SJSA1 (cell line): Measurements from ENCODE around the gene CDC5L. TPM values are rescaled to one million over a fixed set of nuclear protein-coding genes. Genes with fewer than 3 reads are reported as not detected.
"Not testable (repeated sequence)": the region's sequence is repeated elsewhere in the genome, so short reads cannot be mapped to it uniquely, and the experiment has no call there.

Source experiments
- DNase-seq, 2 experiments: peaks; one replicate each; pipeline ENCODE4 v3.0.0-alpha.2; 2015 to 2020; ENCODE audit warnings: low spot score in 2 of 2, low read depth in 1 of 2
- H3K27ac ChIP-seq: fragments of 250-450 bp; sonication (Bioruptor Pico); 2 replicates; pipeline ENCODE4 v1.5.1; 2020; ENCODE audit warnings: mild to moderate bottlenecking, moderate library complexity
- H3K27me3 ChIP-seq: fragments of 250-450 bp; sonication (Bioruptor Pico); replicated peaks from 2 replicates; pipeline ENCODE4 v1.5.1; 2020; ENCODE audit warnings: mild to moderate bottlenecking, moderate library complexity
- H3K36me3 ChIP-seq: fragments of 250-450 bp; sonication (Bioruptor Pico); 2 replicates; pipeline ENCODE4 v1.5.1; 2020; ENCODE audit warnings: mild to moderate bottlenecking
- H3K4me1 ChIP-seq: fragments of 250-450 bp; sonication (Bioruptor Pico); replicated peaks from 2 replicates; pipeline ENCODE4 v1.6.1; 2021; ENCODE audit warnings: mild to moderate bottlenecking
- H3K4me3 ChIP-seq: fragments of 250-450 bp; sonication (Bioruptor Pico); 2 replicates; pipeline ENCODE4 v1.5.1; 2020; ENCODE audit warnings: mild to moderate bottlenecking
- H3K9me3 ChIP-seq: fragments of 250-450 bp; sonication (Bioruptor Pico); replicated peaks from 2 replicates; pipeline ENCODE4 v1.5.1; 2020; ENCODE audit warnings: mild to moderate bottlenecking
- total RNA-seq: library from RNA; depleted of rRNA; stranded (reverse); fragments of >200 nt; shearing (Covaris generic); gene quantifications from 2 replicates; pipeline ENCODE4 v1.2.3, GENCODE V29; 2014

CDC5L gene
- total RNA-seq, 1 experiment from 2014 or later, result 41.2 TPM

DNA sequence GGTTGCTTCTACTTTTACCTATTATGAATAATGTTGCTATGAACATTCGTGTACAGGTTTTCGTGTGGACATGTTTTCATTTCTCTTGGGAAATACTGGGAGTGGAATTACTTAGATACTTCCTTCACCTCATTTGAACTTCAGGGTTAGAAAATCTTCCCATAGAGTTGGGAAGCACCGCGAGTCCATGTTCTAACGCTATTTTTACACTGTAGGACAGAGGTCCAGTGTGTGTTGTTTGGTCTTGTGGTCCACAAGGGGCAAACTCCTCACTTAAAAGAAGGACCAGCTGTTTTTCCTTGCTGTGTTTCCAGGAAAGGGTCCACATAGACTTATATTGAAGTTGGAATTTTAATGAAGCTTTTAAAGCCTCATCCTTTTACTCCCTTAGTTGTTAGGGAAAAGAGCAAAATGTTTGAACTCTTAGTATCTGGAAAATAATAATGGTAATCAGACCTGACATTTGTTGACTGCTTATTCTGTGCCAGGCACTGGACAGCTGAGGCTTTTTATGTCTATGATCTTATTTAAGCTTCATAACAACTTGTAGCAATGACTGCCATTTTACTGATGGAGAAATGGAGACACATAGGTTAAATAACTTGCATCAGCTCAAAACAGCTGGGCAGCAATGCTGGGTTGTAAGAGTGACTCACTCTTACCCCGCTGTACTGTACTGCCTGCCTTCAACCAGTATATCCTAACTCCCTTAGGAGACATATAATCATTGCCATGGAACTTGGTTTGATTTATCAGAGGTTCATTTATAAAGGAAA is 52.0 kb downstream of the CDC5L start:
- Histone ChIP-seq H3K9me3 (0 out of 2 replicates have a peak, but pooled peaks cover 3% of the 10 kb centered on the region), H3K4me3 (no peak overlapping the region), H3K27me3 (no peaks in the 10 kb centered on the region), H3K36me3 (peaks cover 33% of the 10 kb centered on the region), H3K27ac (no peak overlapping the region), H3K4me1 (no peaks in the 10 kb centered on the region)
- no peak for DNase-seq

DNA sequence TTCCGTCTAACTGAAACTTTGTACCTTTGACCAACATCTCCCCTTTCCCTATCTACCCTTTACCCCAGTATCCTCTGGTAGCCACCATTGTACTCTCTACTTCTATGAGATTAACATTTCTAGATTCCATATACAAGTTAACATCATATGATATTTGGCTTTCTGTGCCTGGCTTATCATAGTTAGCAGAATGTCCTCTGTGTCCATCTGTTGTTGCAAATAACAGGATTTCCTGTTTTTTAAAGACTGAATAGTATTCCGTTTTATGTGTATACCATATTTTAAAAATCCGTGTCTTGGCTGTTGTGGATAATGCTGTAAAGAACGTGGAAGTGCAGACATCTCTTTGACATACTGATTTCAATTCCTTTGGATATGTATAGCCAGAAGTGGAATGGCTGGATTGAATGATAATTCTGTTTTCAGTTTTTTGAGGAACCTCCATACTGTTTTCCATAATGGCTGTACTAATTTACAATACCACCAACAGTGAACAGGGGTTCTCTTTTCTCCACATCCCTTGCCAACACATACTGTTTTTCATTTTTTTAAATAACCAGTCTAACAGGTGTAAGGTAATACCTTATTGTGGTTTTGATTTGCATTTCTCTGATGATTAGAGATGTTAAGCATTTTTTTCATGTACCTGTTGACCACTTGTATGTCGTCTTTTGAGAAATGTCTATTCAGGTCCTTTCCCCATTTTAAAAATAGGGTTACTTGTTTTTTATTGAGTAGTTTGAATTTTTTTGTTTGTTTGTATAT is 53.8 kb downstream of the CDC5L start:
- Histone ChIP-seq H3K27ac (no peak overlapping the region), H3K9me3 (0 out of 2 replicates have a peak, but pooled peaks cover 3% of the 10 kb centered on the region), H3K4me1 (peaks cover 4% of the 10 kb centered on the region; the same call in 1 of the 2 replicates), H3K36me3 (peaks cover 37% of the 10 kb centered on the region), H3K4me3 (no peak overlapping the region), H3K27me3 (no peaks in the 10 kb centered on the region)
- DNase-seq, result no peak

- Histone ChIP-seq H3K9me3 (0 out of 2 replicates have a peak, but pooled peaks cover 3% of the 10 kb centered on the region), H3K27ac (no peak overlapping the region), H3K36me3 (peaks cover 37% of the 10 kb centered on the region), H3K4me3 (no peak overlapping the region), H3K27me3 (no peaks in the 10 kb centered on the region), H3K4me1 (peaks cover 10% of the 10 kb centered on the region; the same call in 1 of the 2 replicates)
- DNase-seq, result no peak
Observed at GRCh38 chr6:44442236-44442635, 54.7 kb downstream of the CDC5L start.

DNA sequence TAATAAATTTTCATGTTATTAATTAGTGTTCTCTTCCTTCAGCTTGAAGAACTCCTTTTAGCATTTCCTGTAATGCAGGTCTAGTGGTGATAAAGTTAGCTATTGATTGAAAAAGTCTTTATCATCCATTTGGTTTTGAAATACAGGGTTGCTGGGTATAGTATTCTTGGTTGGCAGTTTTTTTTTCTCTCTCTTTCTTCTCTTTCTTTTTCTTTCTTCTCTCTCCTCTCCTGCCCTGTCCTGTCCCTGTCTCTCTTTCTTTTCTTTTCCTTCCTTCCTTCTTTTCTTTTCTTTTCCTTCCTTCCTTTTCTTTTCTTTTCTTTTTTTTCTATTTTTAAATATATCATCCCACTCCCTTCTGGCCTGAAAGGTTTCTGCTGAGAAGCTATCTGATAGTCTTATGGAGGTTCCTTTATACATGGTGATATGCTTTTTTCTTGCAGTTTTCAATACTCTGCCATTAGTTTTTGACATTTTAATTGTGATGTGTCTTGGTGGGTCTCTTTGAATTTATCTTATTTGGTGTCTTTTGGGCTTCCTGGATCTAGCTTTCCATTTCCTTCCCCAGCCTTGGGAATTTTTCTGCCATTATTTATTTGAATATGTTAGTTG is 55.4 kb downstream of the CDC5L start:
- peaks cover 42% of the 10 kb centered on the region for H3K36me3 ChIP-seq
- no peak for DNase-seq
- H3K9me3 ChIP-seq, result 0 out of 2 replicates have a peak, but pooled peaks cover 3% of the 10 kb centered on the region
- H3K4me1 ChIP-seq, result peaks cover 11% of the 10 kb centered on the region; the same call in 1 of the 2 replicates
- no peak overlapping the region for H3K27ac ChIP-seq
- no peak overlapping the region for H3K4me3 ChIP-seq
- no peaks in the 10 kb centered on the region for H3K27me3 ChIP-seq

DNA sequence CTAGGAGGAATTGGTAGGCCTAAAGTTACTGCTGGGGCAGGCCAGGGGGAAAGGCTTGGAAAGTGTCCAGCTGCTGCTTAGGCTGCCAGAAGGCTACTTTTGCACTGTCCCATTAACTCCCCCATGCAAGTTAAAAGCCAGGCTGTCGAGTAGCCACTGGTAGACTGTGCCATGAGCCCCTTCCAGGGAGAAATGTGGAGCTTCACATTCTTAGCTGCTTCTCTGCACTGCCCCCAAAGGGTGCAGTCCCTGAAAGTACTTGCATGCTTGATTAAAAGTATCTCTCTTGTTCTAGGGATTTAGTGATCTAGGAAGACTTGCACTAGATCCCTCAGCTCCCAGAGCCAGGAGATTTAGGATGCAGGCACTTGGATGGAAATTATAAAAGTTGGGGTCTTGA is 57.3 kb downstream of the CDC5L start:
- no peak for DNase-seq
- H3K27ac ChIP-seq, result no peak overlapping the region
- H3K27me3 ChIP-seq, result no peaks in the 10 kb centered on the region
- peaks cover 41% of the 10 kb centered on the region for H3K36me3 ChIP-seq
- H3K9me3 ChIP-seq, result 0 out of 2 replicates have a peak, but pooled peaks cover 3% of the 10 kb centered on the region
- H3K4me1 ChIP-seq, result peaks cover 11% of the 10 kb centered on the region; the same call in 1 of the 2 replicates
- H3K4me3 ChIP-seq, result no peak overlapping the region

GRCh38 chr6:44446626-44447300 is 59.3 kb downstream of the CDC5L start:
- no peak overlapping the region for H3K27ac ChIP-seq
- H3K27me3 ChIP-seq, result no peaks in the 10 kb centered on the region
- no peak for DNase-seq
- peaks cover 17% of the 10 kb centered on the region for H3K4me1 ChIP-seq
- H3K4me3 ChIP-seq, result no peak overlapping the region
- H3K36me3 ChIP-seq, result peaks cover 30% of the 10 kb centered on the region
- 0 out of 2 replicates have a peak, but pooled peaks cover 3% of the 10 kb centered on the region for H3K9me3 ChIP-seq

DNA sequence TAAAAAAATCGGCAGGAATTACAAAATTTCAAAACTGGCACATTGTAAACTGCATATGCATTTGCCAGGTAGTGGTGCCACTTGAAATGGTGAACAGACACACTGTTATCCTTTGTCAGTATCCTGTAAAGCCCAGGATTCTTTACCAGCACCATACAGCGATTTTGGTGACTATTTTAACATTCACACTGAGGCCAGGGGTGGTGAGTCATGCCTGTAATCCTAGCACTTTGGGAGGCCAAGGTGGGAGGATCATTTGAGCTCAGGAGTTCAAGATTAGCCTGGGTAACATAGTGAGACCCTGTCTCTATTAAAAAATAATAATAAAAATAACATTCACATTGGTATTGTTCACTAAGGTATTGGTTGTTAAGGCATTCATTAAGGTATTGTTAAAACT is 61.7 kb downstream of the CDC5L start:
- not testable (repeated sequence) for H3K9me3 ChIP-seq, H3K27ac ChIP-seq, DNase-seq, H3K27me3 ChIP-seq, H3K4me3 ChIP-seq
- Histone ChIP-seq H3K36me3 (peaks cover 25% of the 10 kb centered on the region), H3K4me1 (peaks cover 29% of the 10 kb centered on the region)

GRCh38 chr6:44451803-44452695 is 64.5 kb downstream of the CDC5L start:
- Histone ChIP-seq H3K36me3 (peaks cover 22% of the 10 kb centered on the region), H3K27ac (peak overlapping the region; percentile 63), H3K4me3 (no peak overlapping the region), H3K9me3 (no peaks in the 10 kb centered on the region), H3K27me3 (no peaks in the 10 kb centered on the region), H3K4me1 (peaks cover 27% of the 10 kb centered on the region)
- DNase-seq, result peak in 1 of 2 experiments; percentile 58

DNA sequence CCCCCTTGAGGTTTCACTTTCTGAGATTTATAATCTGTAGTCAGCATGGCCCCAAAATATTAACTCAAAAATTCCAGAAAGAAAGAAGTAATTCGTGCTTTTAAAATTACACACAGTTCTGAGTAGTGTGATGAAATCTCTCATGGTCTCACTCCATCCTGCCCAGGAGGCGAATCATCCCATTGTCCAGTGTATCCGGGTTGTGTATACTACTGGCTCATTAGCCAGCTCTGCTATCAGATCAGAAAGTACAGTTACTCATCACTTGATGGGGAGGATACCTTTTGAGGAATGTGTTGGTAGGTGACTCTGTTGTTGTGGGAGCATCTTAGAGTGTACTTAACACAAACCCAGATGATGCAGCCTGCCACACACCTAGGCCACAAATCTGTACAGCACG is 65.2 kb downstream of the CDC5L start:
- peaks cover 26% of the 10 kb centered on the region for H3K4me1 ChIP-seq
- peaks cover 18% of the 10 kb centered on the region for H3K36me3 ChIP-seq
- peak in 1 of 2 experiments; percentile 48 for DNase-seq
- H3K27me3 ChIP-seq, result no peaks in the 10 kb centered on the region
- H3K9me3 ChIP-seq, result no peaks in the 10 kb centered on the region
- peak overlapping the region; percentile 63 for H3K27ac ChIP-seq
- H3K4me3 ChIP-seq, result no peak overlapping the region

- Histone ChIP-seq H3K4me3 (no peak overlapping the region), H3K36me3 (peaks cover 14% of the 10 kb centered on the region), H3K27ac (peak overlapping the region; percentile 63; the same call in 1 of the 2 replicates), H3K4me1 (peaks cover 26% of the 10 kb centered on the region), H3K9me3 (no peaks in the 10 kb centered on the region), H3K27me3 (no peaks in the 10 kb centered on the region)
- no peak for DNase-seq
Observed at GRCh38 chr6:44453146-44453545, 65.6 kb downstream of the CDC5L start.

DNA sequence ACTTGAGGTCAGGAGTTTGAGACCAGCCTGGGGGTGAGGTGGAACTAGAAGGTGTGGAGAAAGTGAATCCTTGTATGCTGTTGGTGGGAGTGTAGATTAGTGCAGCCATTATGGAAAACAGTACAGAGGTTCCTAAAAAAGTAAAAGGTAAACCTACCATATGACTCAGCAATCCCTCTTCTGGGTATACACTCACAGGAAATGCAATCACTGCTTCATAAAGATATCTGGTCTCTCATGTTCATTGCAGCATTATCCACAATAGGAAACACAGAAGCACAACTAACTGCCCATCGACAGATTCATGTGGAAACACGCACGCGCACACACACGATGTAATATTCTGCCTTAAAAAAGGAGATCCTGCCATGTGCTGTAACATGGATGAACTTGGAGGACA is 66.7 kb downstream of the CDC5L start:
- H3K4me1 ChIP-seq, result peaks cover 26% of the 10 kb centered on the region
- DNase-seq, result no peak
- H3K36me3 ChIP-seq, result peaks cover 8% of the 10 kb centered on the region; the same call in 1 of the 2 replicates
- no peaks in the 10 kb centered on the region for H3K9me3 ChIP-seq
- no peak overlapping the region for H3K4me3 ChIP-seq
- H3K27ac ChIP-seq, result no peak overlapping the region
- H3K27me3 ChIP-seq, result no peaks in the 10 kb centered on the region

DNA sequence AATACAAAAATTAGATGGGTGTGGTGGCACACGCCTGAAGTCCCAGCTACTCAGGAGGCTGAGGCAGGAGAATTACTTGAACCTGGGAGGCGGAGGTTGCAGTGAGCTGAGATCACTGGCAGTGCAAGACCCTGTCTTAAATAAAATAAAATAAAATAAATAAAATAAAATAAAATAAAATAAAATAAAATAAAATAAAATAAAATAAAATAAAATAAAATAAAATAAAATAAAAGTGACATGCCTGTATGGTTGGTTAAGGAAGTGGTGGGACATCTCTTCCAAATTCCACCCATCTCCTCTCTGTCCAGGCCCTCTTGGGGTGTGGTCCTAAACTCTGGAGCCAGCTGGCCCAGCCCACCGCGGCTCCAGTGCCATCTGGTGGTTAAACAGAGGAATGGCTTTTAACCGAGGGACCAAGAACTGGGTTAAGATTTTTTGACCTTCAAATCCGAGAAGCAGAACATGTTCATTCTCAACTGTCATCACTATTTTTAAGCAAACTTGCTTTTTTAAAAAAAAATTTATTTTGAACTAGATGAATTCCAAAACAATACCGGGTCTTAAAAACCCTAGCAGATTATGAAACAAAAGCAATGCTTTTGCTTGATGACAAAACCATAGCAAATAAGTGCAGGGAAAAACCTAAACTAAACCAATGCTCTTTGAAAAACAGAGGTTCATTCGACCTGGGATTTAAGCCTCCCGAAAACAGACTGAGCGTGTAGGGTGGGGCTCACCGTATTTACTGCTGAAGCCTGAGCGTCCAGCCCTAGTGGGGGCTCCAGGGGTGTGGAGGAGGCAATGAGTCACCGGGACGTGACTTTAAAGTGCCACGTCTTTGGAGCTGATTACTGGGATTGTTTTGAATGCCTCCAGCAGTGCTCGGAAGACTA is 68.8 kb downstream of the CDC5L start:
- peaks cover 8% of the 10 kb centered on the region; the same call in 1 of the 2 replicates for H3K36me3 ChIP-seq
- no peaks in the 10 kb centered on the region for H3K27me3 ChIP-seq
- H3K27ac ChIP-seq, result no peak overlapping the region
- peak overlapping the region; percentile 10 for H3K4me3 ChIP-seq
- peaks cover 25% of the 10 kb centered on the region for H3K4me1 ChIP-seq
- DNase-seq, result peak; percentile 53 to 64
- H3K9me3 ChIP-seq, result no peaks in the 10 kb centered on the region
